GM18517 (cell line): ENCODE results near the gene COMMD4.
"Not testable (repeated sequence)": the region's sequence is repeated elsewhere in the genome, so short reads cannot be mapped to it uniquely, and the experiment has no call there.

Experiments used
- ATAC-seq: cut with Tn5 transposase; IDR thresholded peaks from one replicate; pipeline ENCODE4 v1.9.1; 2021; ENCODE audit warnings: mild to moderate bottlenecking, moderate library complexity; ENCODE audit not compliant: unreplicated experiment

The COMMD4 gene

GRCh38 chr15:75329571-75329970, 6.3 kb upstream of the COMMD4 start:
- ATAC-seq, result no peak

DNA sequence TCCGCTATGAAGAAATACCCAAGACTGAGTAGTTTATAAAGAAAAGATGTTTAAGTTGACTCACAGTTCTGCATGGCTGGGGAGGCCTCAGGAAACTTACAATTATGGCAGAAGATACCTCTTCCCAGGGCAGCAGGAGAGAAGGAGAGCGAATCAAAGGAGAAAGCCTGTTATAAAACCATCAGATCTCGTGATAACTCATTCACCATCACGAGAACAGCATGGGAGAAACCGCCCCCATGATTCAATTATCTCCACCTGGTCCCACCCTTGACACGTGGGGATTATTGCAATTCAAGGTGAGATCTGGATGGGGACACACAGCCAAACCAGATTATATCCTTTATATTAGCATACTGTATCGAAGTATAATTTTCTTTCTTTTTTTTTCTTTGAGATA, 3.8 kb upstream of the COMMD4 start:
- not testable (repeated sequence) for ATAC-seq

GRCh38 chr15:75333654-75334419, 2.0 kb upstream of the COMMD4 start:
- ATAC-seq, result not testable (repeated sequence)

- no peak for ATAC-seq
These were observed 554 bp upstream of the COMMD4 start for GRCh38 chr15:75335313-75335704.

DNA sequence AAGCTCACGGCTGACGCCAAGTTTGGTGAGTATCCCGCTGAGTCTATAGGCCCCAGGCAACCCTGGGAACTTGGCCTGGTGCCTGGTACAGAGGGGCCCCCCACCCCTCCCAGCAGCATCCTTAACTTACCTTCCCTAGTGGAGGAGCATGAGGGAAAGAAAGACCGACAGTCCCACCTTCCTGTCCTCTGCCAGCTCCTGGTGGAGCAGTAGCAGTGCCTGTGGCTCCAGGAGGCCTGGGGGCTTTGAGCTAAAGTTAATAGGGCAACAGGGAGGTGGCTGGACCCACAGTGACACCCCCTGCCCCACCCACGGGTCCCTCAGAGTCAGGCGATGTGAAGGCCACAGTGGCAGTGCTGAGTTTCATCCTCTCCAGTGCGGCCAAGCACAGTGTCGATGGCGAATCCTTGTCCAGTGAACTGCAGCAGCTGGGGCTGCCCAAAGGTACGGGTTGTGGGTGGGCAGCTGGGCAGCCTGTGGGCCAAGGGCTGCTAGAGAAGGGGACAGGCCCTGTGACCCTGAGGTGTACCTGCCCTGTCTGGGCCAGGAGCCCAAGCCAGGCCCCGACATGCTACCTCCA, 2.9 kb downstream of the COMMD4 start:
- no peak for ATAC-seq

GRCh38 chr15:75339531-75340240, 3.8 kb downstream of the COMMD4 start:
- ATAC-seq, result no peak

DNA sequence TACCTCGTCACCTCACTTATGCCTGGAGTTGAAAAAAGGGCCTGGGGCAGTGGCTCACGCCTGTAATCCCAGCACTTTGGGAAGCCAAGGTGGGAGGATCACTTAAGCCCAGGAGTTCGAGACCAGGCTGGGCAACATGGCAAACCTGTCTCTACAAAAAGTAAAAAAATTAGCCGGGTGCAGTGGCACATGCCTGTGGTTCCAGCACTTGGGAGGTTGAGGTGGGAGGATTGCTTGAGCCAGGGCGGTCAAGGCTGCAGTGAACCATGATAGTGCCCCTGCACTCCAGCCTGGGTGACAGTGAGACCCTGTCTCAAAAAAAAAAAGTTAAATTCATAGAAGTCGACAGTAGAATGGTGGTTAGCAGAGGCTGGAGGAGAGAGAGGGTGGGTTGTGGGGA, 6.4 kb downstream of the COMMD4 start:
- ATAC-seq, result no peak

DNA sequence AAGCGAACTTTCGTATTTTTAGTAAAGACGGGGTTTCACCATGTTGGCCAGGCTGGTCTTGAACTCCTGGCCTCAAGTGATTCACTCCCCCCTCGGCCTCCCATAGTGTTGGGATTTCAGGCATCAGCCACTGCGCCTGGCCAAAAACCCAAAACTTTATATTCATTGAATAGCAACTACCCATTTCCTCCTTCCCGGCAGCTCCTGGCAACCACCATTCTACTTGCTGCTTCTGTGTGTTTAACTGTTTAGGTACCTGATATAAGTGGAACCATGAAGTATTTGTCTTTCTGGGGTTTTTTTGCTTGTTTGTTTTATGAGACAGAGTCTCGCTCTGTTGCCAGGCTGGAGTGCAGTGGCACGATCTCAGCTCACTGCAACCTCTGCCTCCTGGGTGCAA, 8.1 kb downstream of the COMMD4 start:
- not testable (repeated sequence) for ATAC-seq

DNA sequence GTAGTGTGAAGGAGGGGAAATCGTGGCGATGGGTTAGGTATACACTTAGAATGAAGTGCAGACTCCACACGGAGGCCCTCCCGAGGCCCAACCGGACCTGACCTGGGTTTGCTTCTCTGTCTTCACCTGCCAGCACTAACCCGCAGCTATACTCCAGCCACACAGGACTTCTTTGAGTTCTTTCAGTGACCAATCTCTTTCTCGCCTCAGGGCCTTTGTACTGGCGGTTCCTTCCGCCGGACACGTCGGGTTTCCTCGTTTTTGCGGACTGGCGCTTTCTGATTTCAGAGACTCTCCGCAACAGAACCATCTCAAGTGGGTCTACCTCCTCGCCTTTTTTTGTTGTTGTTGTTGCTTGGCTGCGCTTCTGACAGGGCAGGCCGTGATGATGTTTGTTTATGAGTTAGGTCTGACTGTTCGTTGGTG, 10.9 kb downstream of the COMMD4 start, which contains the start of gene NEIL1:
TSS of gene NEIL1 (plus strand) at position 244 of the 426 bp plus-strand sequence. CDS start 1,867 bp downstream, outside the sequence.
- no peak for ATAC-seq

DNA sequence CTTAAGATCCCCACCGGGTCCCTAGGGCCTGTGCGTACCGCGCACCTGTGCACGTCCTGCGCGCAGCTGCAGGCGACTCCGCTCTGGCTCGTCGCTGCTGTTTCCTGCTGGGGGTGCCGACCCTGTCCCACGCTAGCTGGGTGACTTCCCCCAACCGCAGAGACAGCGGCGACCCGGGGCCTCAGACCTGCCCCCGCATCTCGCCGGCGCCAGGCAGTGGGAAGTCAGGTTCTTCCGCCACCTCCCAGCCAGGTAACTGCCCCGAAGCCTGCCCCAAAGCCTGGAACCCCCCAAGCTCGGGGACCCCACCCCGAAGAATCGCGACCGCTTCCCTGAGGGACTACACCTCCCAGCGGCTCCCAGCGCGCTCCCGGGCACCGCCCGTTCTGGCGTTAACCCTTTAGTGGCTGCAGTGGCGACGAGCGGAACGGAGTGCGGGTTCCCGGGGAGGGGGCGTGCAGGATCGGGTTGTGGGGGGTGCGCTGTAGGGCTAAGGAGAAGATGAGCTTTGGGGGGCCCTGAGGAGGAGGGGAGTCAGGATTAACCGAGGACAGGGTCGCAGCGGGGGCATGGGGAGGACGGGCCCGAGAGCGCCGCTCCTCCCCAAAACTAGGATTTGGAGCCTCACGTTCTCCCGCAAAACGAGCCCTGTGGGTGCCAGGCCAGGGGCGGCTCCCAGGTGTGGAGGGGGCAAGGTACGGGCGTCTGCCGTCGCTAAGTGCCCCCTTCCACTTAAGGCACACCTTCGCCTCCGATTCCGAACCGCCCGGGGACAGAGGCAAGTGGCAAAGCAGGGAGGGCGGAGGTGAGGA, 11.6 kb downstream of the COMMD4 start:
- ATAC-seq, result no peak

DNA sequence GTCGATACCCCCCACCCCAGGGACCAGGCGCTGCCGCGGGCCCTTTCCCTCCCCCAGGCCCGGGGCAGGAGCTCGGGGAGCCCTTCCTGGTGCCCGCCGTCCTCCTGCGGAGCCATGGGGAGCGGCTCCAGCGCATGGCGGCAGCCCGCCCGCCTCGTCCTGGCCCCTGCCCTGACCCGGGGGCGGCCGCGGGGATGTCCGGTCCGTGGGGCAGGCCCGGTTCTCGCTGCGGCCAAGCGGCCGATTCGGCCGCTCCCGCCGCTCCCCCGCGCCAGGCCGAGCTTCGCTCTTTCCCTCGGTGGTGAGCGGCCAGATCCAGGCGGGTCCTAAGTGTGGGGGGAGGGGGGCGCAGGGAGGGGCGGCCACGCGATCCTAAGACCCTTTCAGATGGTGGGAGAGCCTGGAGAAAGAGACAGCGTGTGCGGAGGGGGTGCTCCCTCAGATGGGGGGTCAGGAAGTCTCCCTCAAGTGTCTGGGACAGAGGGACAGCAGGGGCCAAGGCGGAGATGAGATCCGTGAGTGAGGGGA, 12.2 kb downstream of the COMMD4 start:
- ATAC-seq, result no peak

- no peak for ATAC-seq
These were observed 12.9 kb downstream of the COMMD4 start for GRCh38 chr15:75348562-75349350.

GRCh38 chr15:75349351-75349669, 13.4 kb downstream of the COMMD4 start:
- ATAC-seq, result not testable (repeated sequence)

- ATAC-seq, result no peak
These were observed 14.2 kb downstream of the COMMD4 start for GRCh38 chr15:75349851-75350588.

- no peak for ATAC-seq
These were observed 14.9 kb downstream of the COMMD4 start for GRCh38 chr15:75350601-75351361.

GRCh38 chr15:75352186-75353080, 16.6 kb downstream of the COMMD4 start:
- no peak for ATAC-seq

DNA sequence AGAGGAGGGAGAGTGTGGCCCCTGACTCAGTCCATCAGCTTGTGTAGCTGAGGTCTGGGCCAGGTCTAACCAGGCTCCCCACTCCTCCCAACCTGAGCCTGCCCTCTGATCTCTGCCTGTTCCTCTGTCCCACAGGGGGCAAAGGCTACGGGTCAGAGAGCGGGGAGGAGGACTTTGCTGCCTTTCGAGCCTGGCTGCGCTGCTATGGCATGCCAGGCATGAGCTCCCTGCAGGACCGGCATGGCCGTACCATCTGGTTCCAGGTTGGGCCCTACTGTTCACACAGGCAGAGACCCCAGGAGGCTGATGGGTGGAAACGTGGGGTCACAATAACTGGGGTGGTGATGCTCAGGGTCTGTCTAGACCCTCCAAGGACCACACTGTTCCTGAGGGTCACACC, 17.7 kb downstream of the COMMD4 start:
- no peak for ATAC-seq

- no peak for ATAC-seq
These were observed 18.6 kb downstream of the COMMD4 start for GRCh38 chr15:75354454-75354853.
